HEK293T (cell line): ENCODE measurements around the gene JPT2.

Experiments used
- CTCF ChIA-PET: fragments of 350-600 bp; formaldehyde crosslinking; extraction: SDS; loops from one replicate; lab custom pipeline; 2021; ENCODE audit warnings: antibody characterized with exemption, inconsistent platforms; lab: Yijun Ruan, JAX
- POLR2A ChIA-PET: fragments of 350-600 bp; formaldehyde crosslinking; extraction: SDS; loops from one replicate; lab custom pipeline; 2020; ENCODE audit warnings: antibody characterized with exemption, inconsistent platforms; lab: Yijun Ruan, JAX
- DNase-seq: peaks from one replicate; pipeline ENCODE4 v3.0.0; 2012; ENCODE audit warnings: mixed read lengths; ENCODE audit errors: extremely low spot score
- ARNT ChIP-seq: fragments of 450-650 bp; IDR thresholded peaks from 2 replicates; pipeline ENCODE4 v1.6.1; 2017; ENCODE audit warnings: mild to moderate bottlenecking
- BHLHE40 ChIP-seq: fragments of 450-650 bp; IDR thresholded peaks from 2 replicates; pipeline ENCODE4 v1.6.1; 2016; ENCODE audit warnings: mild to moderate bottlenecking, moderate library complexity, borderline replicate concordance
- CTBP1 ChIP-seq: fragments of 450-650 bp; IDR thresholded peaks from 2 replicates; pipeline ENCODE4 v1.6.1; 2016; ENCODE audit warnings: borderline replicate concordance
- ELF4 ChIP-seq: fragments of 450-650 bp; IDR thresholded peaks from 2 replicates; pipeline ENCODE4 v1.6.1; 2017; ENCODE audit warnings: antibody characterized with exemption
- FOXA1 ChIP-seq: fragments of 450-650 bp; IDR thresholded peaks from 2 replicates; pipeline ENCODE4 v1.6.1; 2016; ENCODE audit warnings: mild to moderate bottlenecking
- FOXK2 ChIP-seq: fragments of 450-650 bp; IDR thresholded peaks from 2 replicates; pipeline ENCODE4 v1.6.1; 2016; ENCODE audit warnings: mild to moderate bottlenecking
- FOXM1 ChIP-seq: fragments of 450-650 bp; IDR thresholded peaks from 2 replicates; pipeline ENCODE4 v1.6.1; 2017; ENCODE audit warnings: mild to moderate bottlenecking, borderline replicate concordance
- HDGF ChIP-seq: fragments of 450-650 bp; IDR thresholded peaks from 2 replicates; pipeline ENCODE4 v1.6.1; 2017; ENCODE audit warnings: antibody characterized with exemption, borderline replicate concordance
- L3MBTL2 ChIP-seq: fragments of 450-650 bp; conservative IDR thresholded peaks from 2 replicates; pipeline ENCODE4 v1.6.1; 2016; ENCODE audit warnings: mild to moderate bottlenecking
- LEF1 ChIP-seq: fragments of 450-650 bp; IDR thresholded peaks from 2 replicates; pipeline ENCODE4 v1.6.1; 2017; ENCODE audit warnings: mild to moderate bottlenecking, borderline replicate concordance
- NFRKB ChIP-seq: fragments of 450-650 bp; IDR thresholded peaks from 2 replicates; pipeline ENCODE4 v1.6.1; 2016; ENCODE audit warnings: mild to moderate bottlenecking, moderate library complexity
- SP1 ChIP-seq: fragments of 450-650 bp; IDR thresholded peaks from 2 replicates; pipeline ENCODE4 v1.6.1; 2017
- SUZ12 ChIP-seq: fragments of 450-650 bp; IDR thresholded peaks from 2 replicates; pipeline ENCODE4 v1.6.1; 2016; ENCODE audit warnings: mild to moderate bottlenecking
- TARDBP ChIP-seq: fragments of 450-650 bp; IDR thresholded peaks from 2 replicates; pipeline ENCODE4 v1.6.1; 2016
- ZNF384 ChIP-seq: fragments of 450-650 bp; IDR thresholded peaks from 2 replicates; pipeline ENCODE4 v1.6.1; 2016
- TF ChIP-seq, protein P1 (sequence below): fragments of 450-650 bp; IDR thresholded peaks from 2 replicates; pipeline ENCODE4 v1.6.1; 2016

The JPT2 gene

GRCh38 chr16:1669698-1670097 lies 8.4 kb upstream of the JPT2 start:
- ChIA-PET POLR2A (no interaction called here), CTCF (interaction anchor here (1.3 kb wide), 1 partner anchor 36 kb away, joined by 4 read pairs; the partner anchor contains the start of gene MAPK8IP3)
- TF ChIP-seq TARDBP (no peak), SP1 (no peak), FOXA1 (no peak), FOXK2 (no peak), BHLHE40 (no peak), LEF1 (no peak), HDGF (no peak)
- DNase-seq = no peak

- no peak for TF ChIP-seq L3MBTL2
- no peak for TF ChIP-seq SP1
- TF ChIP-seq, protein P1, sequence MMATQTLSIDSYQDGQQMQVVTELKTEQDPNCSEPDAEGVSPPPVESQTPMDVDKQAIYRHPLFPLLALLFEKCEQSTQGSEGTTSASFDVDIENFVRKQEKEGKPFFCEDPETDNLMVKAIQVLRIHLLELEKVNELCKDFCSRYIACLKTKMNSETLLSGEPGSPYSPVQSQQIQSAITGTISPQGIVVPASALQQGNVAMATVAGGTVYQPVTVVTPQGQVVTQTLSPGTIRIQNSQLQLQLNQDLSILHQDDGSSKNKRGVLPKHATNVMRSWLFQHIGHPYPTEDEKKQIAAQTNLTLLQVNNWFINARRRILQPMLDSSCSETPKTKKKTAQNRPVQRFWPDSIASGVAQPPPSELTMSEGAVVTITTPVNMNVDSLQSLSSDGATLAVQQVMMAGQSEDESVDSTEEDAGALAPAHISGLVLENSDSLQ = no peak
- TF ChIP-seq NFRKB = no peak
- no peak for TF ChIP-seq ARNT
- TF ChIP-seq SUZ12 = no peak
- TF ChIP-seq FOXK2 = no peak
- TF ChIP-seq FOXA1 = no peak
- DNase-seq = no peak
- ChIA-PET CTCF (interaction anchor here (1.3 kb wide), 1 partner anchor 35 kb away, joined by 4 read pairs; the partner anchor contains the start of gene MAPK8IP3), POLR2A (no interaction called here)
Measured at GRCh38 chr16:1670371-1670770, 7.7 kb upstream of the JPT2 start.

GRCh38 chr16:1670866-1671265 lies 7.2 kb upstream of the JPT2 start:
- no peak for DNase-seq
- TF ChIP-seq ZNF384 = no peak
- TF ChIP-seq FOXM1 = no peak
- no peak for TF ChIP-seq TARDBP
- no peak for TF ChIP-seq FOXK2
- no peak for TF ChIP-seq FOXA1
- TF ChIP-seq NFRKB = no peak
- TF ChIP-seq, protein P1 = no peak
- ChIA-PET POLR2A (no interaction called here), CTCF (interaction anchor here (1.3 kb wide), 1 partner anchor 35 kb away, joined by 4 read pairs; the partner anchor contains the start of gene MAPK8IP3)

DNA sequence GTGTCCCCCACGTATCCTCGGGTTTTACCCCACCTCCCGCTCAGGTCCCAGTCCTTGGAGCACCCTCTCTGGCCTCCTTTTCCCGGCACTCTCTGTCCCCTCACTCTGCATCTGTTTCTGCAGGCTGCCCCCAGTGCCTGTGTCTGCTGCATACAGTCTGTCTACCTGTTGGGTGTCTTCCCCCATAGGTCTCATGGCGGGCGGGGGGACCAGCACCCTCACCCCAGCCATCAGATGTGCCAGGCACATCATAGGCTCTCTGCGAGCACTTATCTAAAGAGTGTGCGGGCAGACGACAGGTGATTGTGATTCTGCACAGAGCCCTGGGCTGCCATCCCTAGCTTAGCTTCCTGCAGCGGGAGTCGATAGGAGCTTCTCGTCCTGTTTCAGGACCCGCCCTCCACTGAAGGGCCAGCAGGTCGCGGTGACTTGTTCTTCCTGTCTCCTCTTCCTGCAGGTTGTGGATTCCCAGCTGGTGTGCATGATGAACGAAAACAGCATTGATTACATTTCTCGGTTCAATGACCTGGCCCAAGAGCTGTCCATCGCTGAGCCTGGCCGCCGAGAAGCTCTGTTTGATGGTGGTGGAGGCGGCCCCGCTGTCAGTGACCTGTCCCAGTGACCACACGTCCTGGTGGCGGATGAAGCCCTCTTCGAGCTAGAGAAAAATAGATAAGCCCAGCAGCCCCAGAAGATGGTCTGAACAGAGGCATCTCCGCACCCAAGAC lies 4.5 kb upstream of the JPT2 start:
- ChIA-PET POLR2A (no interaction called here), CTCF (no interaction called here)

DNA sequence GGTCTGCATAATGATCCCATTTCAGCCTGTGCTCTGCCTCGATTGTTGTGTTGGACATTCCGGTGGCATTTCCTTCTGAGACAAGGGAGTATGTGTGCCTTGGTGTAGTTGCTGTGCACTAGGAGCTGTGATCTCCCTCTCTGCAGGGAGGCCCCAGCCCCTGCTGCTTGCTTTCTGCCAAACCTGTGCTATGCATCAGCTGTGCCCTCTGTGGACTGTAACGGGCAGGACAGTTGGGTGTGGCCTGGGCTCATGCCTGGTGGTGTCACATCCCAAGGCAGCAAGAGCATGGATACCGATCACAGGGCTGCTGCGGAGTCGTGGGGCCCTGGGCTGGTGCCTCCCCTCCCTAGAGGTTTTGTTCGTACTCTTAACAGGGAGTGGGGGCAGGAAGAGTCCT lies 3.8 kb upstream of the JPT2 start:
- TF ChIP-seq FOXA1 (no peak), NFRKB (no peak), HDGF (no peak), LEF1 (no peak)
- TF ChIP-seq, protein P1 = no peak
- no peak for DNase-seq
- CTCF ChIA-PET = no interaction called here
- POLR2A ChIA-PET = interaction anchor here (2.7 kb wide), 1 partner anchor 31 kb away, joined by 14 read pairs; the partner anchor contains the start of gene MAPK8IP3

More for the DNA sequence above, 4.5 kb upstream of the JPT2 start:
- DNase-seq = no peak
- TF ChIP-seq NFRKB = no peak
- TF ChIP-seq FOXK2 = no peak
- TF ChIP-seq FOXA1 = no peak
- TF ChIP-seq ZNF384 = no peak
- TF ChIP-seq TARDBP = no peak
- TF ChIP-seq CTBP1 = no peak

DNA sequence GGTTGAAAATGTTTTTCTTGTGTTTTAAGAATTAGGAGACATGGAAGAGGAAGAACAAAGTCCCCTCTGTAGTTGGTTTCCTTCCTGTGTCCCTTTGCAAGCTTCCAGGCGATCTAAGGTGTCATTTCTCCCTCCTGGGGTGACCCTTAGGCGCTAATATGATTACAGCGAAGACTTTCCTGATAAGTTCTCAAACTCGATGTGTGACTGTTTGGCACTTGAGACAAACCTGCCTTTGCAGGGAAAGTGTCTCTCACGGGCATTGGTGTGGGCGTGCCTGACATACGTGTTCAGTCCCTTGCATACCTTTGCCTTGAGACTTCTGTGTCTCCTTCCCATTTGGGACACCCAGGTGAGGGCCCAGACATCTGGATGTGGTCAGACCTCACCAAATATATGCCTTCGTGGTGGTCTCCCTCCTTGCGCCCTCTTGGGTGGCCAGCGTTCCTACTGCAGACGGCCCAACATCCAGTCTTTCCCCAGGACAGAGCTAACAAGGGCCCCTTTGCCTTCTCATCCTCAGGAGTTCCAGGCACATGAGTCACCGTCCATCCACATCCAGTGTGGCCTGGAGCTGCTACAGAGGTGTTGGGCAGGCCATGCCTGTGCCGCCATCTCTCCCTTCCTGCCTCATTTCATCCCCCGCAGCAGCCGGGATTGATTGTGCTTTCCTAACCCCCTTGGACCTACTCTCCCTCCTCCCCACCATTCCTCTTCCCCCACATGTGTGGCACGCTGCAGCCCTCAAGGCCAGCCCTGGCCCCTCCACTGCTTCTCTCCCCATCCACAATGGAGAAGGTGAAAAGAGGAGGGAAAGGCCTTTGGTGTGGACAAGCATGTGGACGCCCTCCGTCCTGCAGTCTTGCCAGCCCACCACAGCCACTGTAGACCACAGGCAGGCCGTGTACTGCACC lies 3.1 kb upstream of the JPT2 start:
- no peak for DNase-seq
- POLR2A ChIA-PET = interaction anchor here (0.6 to 2.7 kb wide), 2 partner anchors 31 to 140 kb away, joined by 3 to 14 read pairs; partner anchors contain the start of gene MAPK8IP3
- TF ChIP-seq ELF4 (no peak), FOXM1 (no peak), HDGF (no peak), FOXK2 (no peak), L3MBTL2 (no peak), LEF1 (no peak), FOXA1 (no peak), ZNF384 (no peak), ARNT (no peak), BHLHE40 (no peak), NFRKB (no peak), TARDBP (no peak), SUZ12 (no peak), SP1 (no peak), CTBP1 (no peak)
- TF ChIP-seq, protein P1 = no peak
- CTCF ChIA-PET = no interaction called here
